Measurements from ENCODE around the gene STPG4.

Gene STPG4

DNA sequence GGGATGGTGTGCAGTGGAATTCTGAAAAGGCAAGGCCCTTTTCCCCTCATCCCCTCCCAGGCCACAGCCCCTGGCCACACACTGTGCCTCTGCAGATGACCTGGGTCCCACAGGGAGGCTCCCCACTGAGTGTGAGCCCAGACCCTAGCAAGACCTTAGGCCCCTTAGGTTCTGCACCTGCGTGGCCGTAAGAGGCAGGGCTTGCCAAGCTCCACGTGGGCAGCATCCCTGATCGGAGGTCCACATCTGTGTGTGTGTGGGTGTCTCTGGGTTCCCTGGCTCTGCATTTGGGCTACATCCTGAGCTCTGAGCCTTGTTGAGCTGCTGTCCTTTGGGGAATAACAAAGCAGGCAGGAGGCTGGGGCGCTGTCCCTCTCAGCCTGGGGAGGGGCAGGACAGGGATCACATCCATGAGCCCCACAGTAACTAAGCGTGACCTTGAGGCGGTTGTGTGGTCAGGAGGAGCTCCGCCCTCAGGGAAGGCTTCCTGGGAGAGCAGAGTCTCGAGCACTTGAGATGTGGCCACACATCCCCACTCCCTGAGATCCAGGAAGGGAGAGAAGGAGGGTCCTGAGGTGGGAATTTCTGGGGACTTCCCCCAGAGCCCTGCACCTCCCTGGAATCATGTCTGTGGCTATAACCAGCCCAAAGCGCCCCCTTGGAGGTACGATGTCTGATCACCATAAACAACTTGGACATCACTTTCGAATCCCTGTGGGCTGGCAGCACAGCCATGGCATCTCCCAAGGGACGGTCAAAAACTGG is 84.8 kb downstream of the STPG4 start:
- no peak for DNase-seq (ENCODE audit: low spot score)
- in situ Hi-C loops (cut with MboI; ENCODE audit: low pct_unique_long_range_greater_than_20kb, low sequenced_read_pairs, unreplicated experiment): no loop called here

GRCh38 chr2:47069628-47070154 is 85.4 kb downstream of the STPG4 start:
- no peak for DNase-seq (ENCODE audit: low spot score)
- in situ Hi-C loops (cut with MboI; ENCODE audit: low pct_unique_long_range_greater_than_20kb, low sequenced_read_pairs, unreplicated experiment): no loop called here
- no peak for TF ChIP-seq CTCF (IDR thresholded peaks at IDR 0.05; ENCODE audit: extremely low read depth, insufficient read depth, missing control alignments)

More for the DNA sequence above, 84.8 kb downstream of the STPG4 start:
- no peak for TF ChIP-seq CTCF (IDR thresholded peaks at IDR 0.05; ENCODE audit: extremely low read depth, insufficient read depth, missing control alignments)

- no peak for TF ChIP-seq CTCF (IDR thresholded peaks at IDR 0.05; ENCODE audit: extremely low read depth, insufficient read depth, missing control alignments)
- no peak for DNase-seq (ENCODE audit: low spot score)
- in situ Hi-C loops (cut with MboI; ENCODE audit: low pct_unique_long_range_greater_than_20kb, low sequenced_read_pairs, unreplicated experiment): no loop called here
Measured at GRCh38 chr2:47068981-47069627, 86.0 kb downstream of the STPG4 start.

GRCh38 chr2:47067788-47068407 is 87.2 kb downstream of the STPG4 start:
- in situ Hi-C loops (cut with MboI; ENCODE audit: low pct_unique_long_range_greater_than_20kb, low sequenced_read_pairs, unreplicated experiment): no loop called here
- no peak for TF ChIP-seq CTCF (IDR thresholded peaks at IDR 0.05; ENCODE audit: extremely low read depth, insufficient read depth, missing control alignments)
- no peak for DNase-seq (ENCODE audit: low spot score)

GRCh38 chr2:47065771-47066380 is 89.2 kb downstream of the STPG4 start:
- no peak for DNase-seq (ENCODE audit: low spot score)
- TF ChIP-seq CTCF (IDR thresholded peaks at IDR 0.05; ENCODE audit: extremely low read depth, insufficient read depth, missing control alignments): no peak
- in situ Hi-C loops (cut with MboI; ENCODE audit: low pct_unique_long_range_greater_than_20kb, low sequenced_read_pairs, unreplicated experiment): no loop called here

GRCh38 chr2:47065343-47065742 is 89.8 kb downstream of the STPG4 start:
- no peak for TF ChIP-seq CTCF (IDR thresholded peaks at IDR 0.05; ENCODE audit: extremely low read depth, insufficient read depth, missing control alignments)
- in situ Hi-C loops (cut with MboI; ENCODE audit: low pct_unique_long_range_greater_than_20kb, low sequenced_read_pairs, unreplicated experiment): no loop called here
- DNase-seq (ENCODE audit: low spot score): no peak
